ENCODE results near the gene ZNF280A.

Gene ZNF280A

DNA sequence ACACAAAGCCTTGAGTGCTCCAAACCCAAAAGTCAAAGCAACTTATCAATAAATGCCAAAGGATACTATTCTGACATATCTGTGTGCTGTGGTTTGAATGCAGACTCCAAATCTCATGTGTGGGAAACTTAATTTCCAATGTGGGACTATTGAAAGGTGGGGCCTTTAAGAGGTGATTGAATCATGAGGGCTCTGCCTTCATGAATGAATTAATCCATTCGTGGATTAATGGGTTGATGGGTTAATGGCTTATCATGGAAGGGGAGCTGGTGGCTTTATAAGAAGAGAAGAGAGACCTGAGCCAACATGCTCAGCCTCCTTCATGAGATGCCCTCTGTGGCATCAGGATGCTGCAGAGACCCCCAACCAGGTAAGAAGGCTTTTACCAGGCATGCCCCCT is 16.8 kb upstream of the ZNF280A start:
- no peak overlapping the region for H3K4me2 ChIP-seq (ENCODE audit: low read length)
- WGBS (ENCODE audit: extremely low coverage, insufficient coverage, insufficient read length) = no CpG with 5 or more reads among the region's 1 CpG

DNA sequence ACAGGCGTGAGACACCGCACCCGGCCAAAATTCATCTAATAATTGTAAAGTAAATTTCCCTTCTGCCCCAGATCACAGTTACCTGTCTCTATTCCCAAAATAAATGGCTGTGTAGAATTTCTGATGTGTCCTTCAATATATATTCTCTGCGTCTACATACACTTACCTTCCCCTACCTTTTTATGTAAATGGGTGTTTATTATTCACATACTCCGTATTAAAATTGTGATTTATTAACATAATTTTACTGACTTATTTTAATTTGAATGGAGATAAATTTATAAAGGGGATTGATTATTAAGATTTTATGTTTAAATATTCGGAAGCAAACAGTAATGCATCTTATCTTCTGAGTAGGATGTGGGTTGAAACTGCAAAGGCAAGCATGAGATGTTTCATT is 16.4 kb upstream of the ZNF280A start:
- Histone ChIP-seq H3K4me1 (ENCODE audit: control insufficient read depth in 1 of 2, insufficient read depth in 2 of 2, low read length in 2 of 2) (no peaks in the 10 kb centered on the region), H3K4me2 (ENCODE audit: low read length) (no peak overlapping the region), H2AK5ac (ENCODE audit: low read length) (no peak overlapping the region), H3K36me3 (ENCODE audit: control insufficient read depth in 1 of 2, insufficient read depth in 2 of 2, low read length in 2 of 2) (no peaks in the 10 kb centered on the region), H3K4me3 (ENCODE audit: low read depth, low read length) (no peak overlapping the region), H2AFZ (ENCODE audit: insufficient read depth, low read length, poor library complexity) (no peak overlapping the region), H3K79me2 (ENCODE audit: control insufficient read depth, insufficient read depth, low read length, poor library complexity) (no peaks in the 10 kb centered on the region), H3K27me3 (ENCODE audit: insufficient read depth, low read length) (no peaks in the 10 kb centered on the region), H4K8ac (ENCODE audit: low read depth, low read length) (no peak overlapping the region), H3K9me3 (ENCODE audit: insufficient read depth, low read depth, low read length) (peaks cover 8% of the 10 kb centered on the region), H3K18ac (ENCODE audit: low read length) (no peak overlapping the region), H2BK120ac (ENCODE audit: insufficient read depth, low read length, poor library complexity) (no peak overlapping the region), H3K9ac (ENCODE audit: low read length) (no peak overlapping the region), H4K12ac (ENCODE audit: low read depth, low read length) (no peak overlapping the region), H3K23ac (ENCODE audit: low read length) (no peak overlapping the region), H2BK5ac (ENCODE audit: low read depth, low read length, poor library complexity) (no peak overlapping the region), H3K27ac (ENCODE audit: low read depth, low read length) (no peak overlapping the region), H3K14ac (ENCODE audit: low read length) (no peak overlapping the region), H3K4ac (ENCODE audit: low read depth, low read length) (no peak overlapping the region), H3K79me1 (ENCODE audit: low read length) (no peaks in the 10 kb centered on the region), H4K91ac (ENCODE audit: low read depth, low read length) (no peak overlapping the region), H2BK12ac (ENCODE audit: low read length) (no peak overlapping the region)
- DNase-seq = no peak
- WGBS (ENCODE audit: extremely low coverage, insufficient coverage, insufficient read length) = 100% methylated on average over 1 of the region's 6 CpGs

More for the DNA sequence above, 16.8 kb upstream of the ZNF280A start:
- Histone ChIP-seq H2AFZ (ENCODE audit: insufficient read depth, low read length, poor library complexity) (no peak overlapping the region), H3K4ac (ENCODE audit: low read depth, low read length) (no peak overlapping the region), H3K4me1 (ENCODE audit: control insufficient read depth in 1 of 2, insufficient read depth in 2 of 2, low read length in 2 of 2) (no peaks in the 10 kb centered on the region), H3K23ac (ENCODE audit: low read length) (no peak overlapping the region), H3K36me3 (ENCODE audit: control insufficient read depth in 1 of 2, insufficient read depth in 2 of 2, low read length in 2 of 2) (no peaks in the 10 kb centered on the region), H2BK5ac (ENCODE audit: low read depth, low read length, poor library complexity) (no peak overlapping the region), H3K27me3 (ENCODE audit: insufficient read depth, low read length) (no peaks in the 10 kb centered on the region), H4K91ac (ENCODE audit: low read depth, low read length) (no peak overlapping the region), H4K8ac (ENCODE audit: low read depth, low read length) (no peak overlapping the region), H4K12ac (ENCODE audit: low read depth, low read length) (no peak overlapping the region), H3K79me1 (ENCODE audit: low read length) (no peaks in the 10 kb centered on the region), H2BK12ac (ENCODE audit: low read length) (no peak overlapping the region), H3K27ac (ENCODE audit: low read depth, low read length) (no peak overlapping the region), H3K79me2 (ENCODE audit: control insufficient read depth, insufficient read depth, low read length, poor library complexity) (no peaks in the 10 kb centered on the region), H2BK120ac (ENCODE audit: insufficient read depth, low read length, poor library complexity) (no peak overlapping the region), H2AK5ac (ENCODE audit: low read length) (no peak overlapping the region), H3K9me3 (ENCODE audit: insufficient read depth, low read depth, low read length) (peaks cover 7% of the 10 kb centered on the region), H3K18ac (ENCODE audit: low read length) (no peak overlapping the region), H3K4me3 (ENCODE audit: low read depth, low read length) (no peak overlapping the region), H3K14ac (ENCODE audit: low read length) (no peak overlapping the region), H3K9ac (ENCODE audit: low read length) (no peak overlapping the region)
- DNase-seq = no peak

DNA sequence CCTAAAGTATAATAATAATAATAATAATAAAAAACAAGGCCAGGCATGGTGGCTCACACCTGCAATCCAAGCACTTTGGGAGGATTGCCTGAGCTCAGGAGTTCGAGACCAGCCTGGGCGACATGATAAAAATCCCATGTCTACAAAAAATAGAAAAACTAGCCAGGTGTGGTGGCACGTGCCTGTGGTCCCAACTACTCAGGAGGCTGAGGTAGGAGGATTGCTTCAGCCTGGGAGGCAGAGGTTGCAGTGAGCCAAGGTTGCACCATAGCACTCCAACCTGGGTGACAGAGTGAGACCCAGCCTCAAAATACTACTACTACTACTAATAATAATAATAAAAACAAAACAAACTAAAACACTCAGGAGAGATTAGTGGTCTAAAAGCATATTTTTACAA is 15.6 kb upstream of the ZNF280A start:
- Histone ChIP-seq H3K18ac (ENCODE audit: low read length) (no peak overlapping the region), H3K4me1 (ENCODE audit: control insufficient read depth in 1 of 2, insufficient read depth in 2 of 2, low read length in 2 of 2) (no peaks in the 10 kb centered on the region), H3K4me2 (ENCODE audit: low read length) (no peak overlapping the region), H4K12ac (ENCODE audit: low read depth, low read length) (no peak overlapping the region), H2AFZ (ENCODE audit: insufficient read depth, low read length, poor library complexity) (no peak overlapping the region), H3K4me3 (ENCODE audit: low read depth, low read length) (no peak overlapping the region), H3K9me3 (ENCODE audit: insufficient read depth, low read depth, low read length) (peaks cover 9% of the 10 kb centered on the region), H3K9ac (ENCODE audit: low read length) (no peak overlapping the region), H2BK120ac (ENCODE audit: insufficient read depth, low read length, poor library complexity) (no peak overlapping the region), H2AK5ac (ENCODE audit: low read length) (no peak overlapping the region), H2BK5ac (ENCODE audit: low read depth, low read length, poor library complexity) (no peak overlapping the region), H2BK12ac (ENCODE audit: low read length) (no peak overlapping the region), H3K23ac (ENCODE audit: low read length) (no peak overlapping the region), H3K27me3 (ENCODE audit: insufficient read depth, low read length) (no peaks in the 10 kb centered on the region), H3K79me2 (ENCODE audit: control insufficient read depth, insufficient read depth, low read length, poor library complexity) (no peaks in the 10 kb centered on the region), H4K8ac (ENCODE audit: low read depth, low read length) (no peak overlapping the region), H4K91ac (ENCODE audit: low read depth, low read length) (no peak overlapping the region), H3K36me3 (ENCODE audit: control insufficient read depth in 1 of 2, insufficient read depth in 2 of 2, low read length in 2 of 2) (no peaks in the 10 kb centered on the region), H3K27ac (ENCODE audit: low read depth, low read length) (no peak overlapping the region), H3K4ac (ENCODE audit: low read depth, low read length) (no peak overlapping the region), H3K79me1 (ENCODE audit: low read length) (no peaks in the 10 kb centered on the region), H3K14ac (ENCODE audit: low read length) (no peak overlapping the region)
- no CpG with 5 or more reads among the region's 3 CpGs for WGBS (ENCODE audit: extremely low coverage, insufficient coverage, insufficient read length)
- DNase-seq = no peak

DNA sequence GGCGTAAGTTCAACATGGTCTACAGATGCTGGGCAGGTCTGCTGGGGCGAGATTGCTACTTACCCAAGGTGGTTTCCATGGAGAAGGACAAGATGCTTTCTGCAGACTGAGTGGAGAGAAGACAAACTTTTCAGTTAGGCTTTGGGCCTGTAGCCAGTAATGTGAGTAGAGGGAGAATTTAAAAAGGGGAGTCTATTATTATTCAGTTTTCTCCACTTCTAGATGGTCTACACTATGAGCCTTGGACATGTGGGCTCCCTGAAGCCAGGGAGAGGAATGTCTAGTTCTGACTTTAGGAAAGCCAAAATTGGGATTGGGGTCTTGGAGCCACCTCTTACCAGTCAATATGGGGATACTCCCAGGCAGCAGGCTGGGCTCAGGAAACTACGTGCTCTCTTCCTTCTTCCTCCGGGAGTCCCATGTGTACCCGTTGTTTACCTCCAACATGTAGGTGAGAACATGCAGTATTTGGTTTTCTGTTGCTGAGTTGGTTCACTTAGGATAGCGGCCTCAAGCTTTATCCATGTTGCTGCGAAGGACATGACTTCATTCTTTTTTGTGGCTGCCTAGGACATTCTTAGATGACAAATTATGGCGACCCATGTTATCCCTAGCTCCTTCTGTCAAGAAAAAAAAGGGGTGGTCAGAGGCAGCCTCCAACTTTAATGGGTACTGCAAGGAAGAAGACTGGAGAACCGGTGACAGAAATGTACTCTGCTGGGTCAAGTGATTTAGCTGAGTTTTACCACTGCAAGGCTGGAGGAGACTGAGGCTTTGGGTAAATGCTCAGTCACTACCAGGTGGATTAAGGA is 14.7 kb upstream of the ZNF280A start:
- Histone ChIP-seq H3K14ac (ENCODE audit: low read length) (no peak overlapping the region), H3K27ac (ENCODE audit: low read depth, low read length) (no peak overlapping the region), H2BK5ac (ENCODE audit: low read depth, low read length, poor library complexity) (no peak overlapping the region), H3K79me1 (ENCODE audit: low read length) (no peaks in the 10 kb centered on the region), H3K27me3 (ENCODE audit: insufficient read depth, low read length) (no peaks in the 10 kb centered on the region), H3K9ac (ENCODE audit: low read length) (no peak overlapping the region), H4K12ac (ENCODE audit: low read depth, low read length) (no peak overlapping the region), H4K8ac (ENCODE audit: low read depth, low read length) (no peak overlapping the region), H2BK120ac (ENCODE audit: insufficient read depth, low read length, poor library complexity) (no peak overlapping the region), H3K79me2 (ENCODE audit: control insufficient read depth, insufficient read depth, low read length, poor library complexity) (no peaks in the 10 kb centered on the region), H3K23ac (ENCODE audit: low read length) (no peak overlapping the region), H3K18ac (ENCODE audit: low read length) (no peak overlapping the region), H3K4me2 (ENCODE audit: low read length) (no peak overlapping the region), H2AK5ac (ENCODE audit: low read length) (no peak overlapping the region), H3K36me3 (ENCODE audit: control insufficient read depth in 1 of 2, insufficient read depth in 2 of 2, low read length in 2 of 2) (no peaks in the 10 kb centered on the region), H4K91ac (ENCODE audit: low read depth, low read length) (no peak overlapping the region), H3K4ac (ENCODE audit: low read depth, low read length) (no peak overlapping the region), H3K4me1 (ENCODE audit: control insufficient read depth in 1 of 2, insufficient read depth in 2 of 2, low read length in 2 of 2) (no peaks in the 10 kb centered on the region), H2AFZ (ENCODE audit: insufficient read depth, low read length, poor library complexity) (no peak overlapping the region), H3K4me3 (ENCODE audit: low read depth, low read length) (no peak overlapping the region), H3K9me3 (ENCODE audit: insufficient read depth, low read depth, low read length) (peaks cover 9% of the 10 kb centered on the region), H2BK12ac (ENCODE audit: low read length) (no peak overlapping the region)
- no peak for DNase-seq
- WGBS (ENCODE audit: extremely low coverage, insufficient coverage, insufficient read length) = no CpG with 5 or more reads among the region's 9 CpGs
